C4-2B (cell line): ENCODE results near the gene REPS1.

ENCODE experiments used
- CTCF ChIP-seq: fragments of 450-650 bp; conservative IDR thresholded peaks from 2 replicates; pipeline ENCODE4 v1.5.1; 2017; ENCODE audit warnings: mild to moderate bottlenecking
- ZFX ChIP-seq: fragments of 450-650 bp; IDR thresholded peaks from 2 replicates; pipeline ENCODE4 v1.6.1; 2017

GRCh38 chr6:138956244-138956924 lies 31.7 kb downstream of the REPS1 start:
- TF ChIP-seq ZFX, result no peak
- TF ChIP-seq CTCF, result no peak
